ENCODE data around the gene SERPINC1.

- TF ChIP-seq EZH2 (IDR thresholded peaks at IDR 0.05) = no peak
- TF ChIP-seq FOXP2 (optimal IDR thresholded peaks at IDR 0.05; ENCODE audit: control extremely low read depth, extremely low read length, insufficient read depth) = no peak
- TF ChIP-seq POLR2AphosphoS5 (IDR thresholded peaks at IDR 0.05; ENCODE audit: borderline replicate concordance, low read depth, low read length) = no peak
Observed at GRCh38 chr1:173876732-173877131, 40.4 kb downstream of the SERPINC1 start.

Data from SK-N-MC (cell line).